Rectal smooth muscle tissue (tissue), 1 donor: ENCODE results near the gene FIGNL2.

Source experiments
- H3K27ac ChIP-seq: one replicate; pipeline ENCODE4 v1.7.0; 2013; ENCODE audit warnings: low read depth, low read length, inconsistent platforms
- H3K27me3 ChIP-seq: one replicate; pipeline ENCODE4 v1.7.0; 2013; ENCODE audit warnings: low read length; ENCODE audit not compliant: control insufficient read depth, insufficient read depth
- H3K36me3 ChIP-seq: one replicate; pipeline ENCODE4 v1.7.0; 2013; ENCODE audit warnings: low read length; ENCODE audit not compliant: control insufficient read depth, insufficient read depth
- H3K4me1 ChIP-seq: one replicate; pipeline ENCODE4 v1.7.0; 2013; ENCODE audit warnings: low read length; ENCODE audit not compliant: control insufficient read depth, insufficient read depth
- H3K4me3 ChIP-seq: one replicate; pipeline ENCODE4 v1.7.0; 2013; ENCODE audit warnings: low read length
- H3K9ac ChIP-seq: one replicate; pipeline ENCODE4 v1.7.0; 2013; ENCODE audit warnings: low read length

Gene FIGNL2

DNA sequence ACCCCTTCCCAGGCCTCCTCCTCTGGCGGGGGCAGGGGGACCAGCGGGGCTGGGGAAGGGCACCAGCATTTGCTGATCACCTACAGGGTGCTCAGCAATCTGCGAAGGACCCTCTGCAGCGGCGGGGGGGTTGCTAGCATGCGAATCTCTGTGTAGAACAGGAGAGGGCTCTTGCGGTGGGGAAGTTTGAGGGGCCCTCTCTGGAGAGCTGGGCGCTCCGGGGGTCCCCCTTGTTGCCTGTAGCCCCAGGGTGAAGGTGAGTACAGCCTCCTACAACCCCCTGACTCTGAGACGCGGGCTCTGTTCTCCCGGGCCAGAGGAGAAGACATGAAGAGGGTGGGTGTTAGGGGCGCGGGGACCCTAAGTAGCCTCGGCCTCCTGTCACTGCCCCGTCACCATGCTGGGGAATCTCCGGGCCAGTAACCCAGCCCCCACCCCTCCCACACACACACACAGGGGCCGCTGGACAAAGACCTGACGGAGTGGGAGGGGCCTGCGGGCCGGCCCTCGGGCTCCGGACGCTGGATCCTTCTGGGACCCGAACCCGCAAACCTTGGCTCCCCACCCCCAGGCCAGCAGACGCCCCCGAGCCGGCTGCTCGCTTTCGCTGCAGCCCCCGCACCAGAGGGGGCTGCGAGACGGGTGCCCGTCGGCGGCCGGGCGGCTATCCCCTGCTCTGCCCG is 734 bp downstream of the FIGNL2 start:
- Histone ChIP-seq H3K9ac (no peak overlapping the region), H3K4me3 (peak overlapping the region; percentile 57), H3K36me3 (no peaks in the 10 kb centered on the region), H3K27ac (no peak overlapping the region), H3K27me3 (peaks cover 43% of the 10 kb centered on the region), H3K4me1 (no peaks in the 10 kb centered on the region)

DNA sequence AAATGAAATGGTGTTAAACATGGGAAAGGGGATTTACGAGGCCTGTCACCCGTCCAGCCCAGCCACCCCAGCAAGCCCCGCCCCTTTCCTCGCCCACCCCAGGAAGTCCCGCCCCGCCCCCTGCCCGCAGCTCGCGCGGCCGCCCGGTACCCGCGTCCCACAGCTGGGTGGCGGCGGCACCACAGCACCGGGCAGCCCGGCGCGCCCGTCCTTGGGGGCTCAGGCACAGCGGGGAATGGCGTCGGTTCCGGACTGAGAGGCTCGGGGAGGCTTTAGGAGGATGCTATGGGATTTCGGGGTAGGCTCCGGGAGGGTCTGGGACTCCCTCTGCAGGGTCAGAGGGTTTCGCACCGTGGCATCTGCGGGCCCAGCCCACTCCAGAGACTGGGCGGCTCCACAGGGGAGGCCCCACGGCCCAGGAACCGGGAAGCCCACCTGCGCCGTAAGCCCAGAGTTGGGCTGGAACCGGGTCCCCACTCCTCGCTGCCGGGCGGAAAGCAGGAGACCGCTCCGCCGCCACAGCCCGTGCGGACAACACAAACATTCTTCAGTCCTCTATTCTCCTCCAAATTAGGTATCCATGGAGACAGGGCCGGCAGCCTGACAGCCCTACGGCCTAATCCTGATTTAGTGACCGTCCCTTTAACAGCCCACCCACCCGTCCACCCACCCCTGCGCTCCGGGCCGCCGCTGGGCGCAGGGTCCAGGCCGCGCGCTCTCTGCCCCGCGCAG is 1.4 kb downstream of the FIGNL2 start:
- Histone ChIP-seq H3K9ac (no peak overlapping the region), H3K27me3 (peaks cover 49% of the 10 kb centered on the region), H3K4me3 (peak overlapping the region; percentile 57), H3K27ac (no peak overlapping the region), H3K4me1 (no peaks in the 10 kb centered on the region), H3K36me3 (no peaks in the 10 kb centered on the region)

DNA sequence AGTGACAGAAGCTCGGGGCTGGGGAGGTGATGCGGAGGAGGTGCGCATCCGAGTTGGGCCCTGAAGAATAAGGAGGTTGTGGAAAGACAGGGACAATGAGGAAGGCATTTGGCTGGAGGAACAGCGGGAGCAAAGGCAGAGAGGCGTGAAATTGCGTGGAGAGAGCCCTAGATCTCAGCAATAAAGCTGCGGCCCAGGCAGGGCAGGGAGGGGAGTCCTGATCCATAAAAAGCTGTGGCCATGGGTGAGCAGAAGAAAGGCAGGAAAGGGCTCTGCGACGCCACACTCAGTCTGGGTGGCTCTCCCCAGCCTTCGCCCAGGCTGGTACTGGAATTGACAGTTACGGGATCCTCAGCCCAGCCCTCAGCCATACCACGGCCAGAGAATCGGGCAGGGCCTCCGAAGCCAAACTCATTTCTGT is 2.2 kb downstream of the FIGNL2 start:
- Histone ChIP-seq H3K36me3 (no peaks in the 10 kb centered on the region), H3K4me1 (no peaks in the 10 kb centered on the region), H3K9ac (no peak overlapping the region), H3K4me3 (no peak overlapping the region), H3K27ac (no peak overlapping the region), H3K27me3 (peaks cover 48% of the 10 kb centered on the region)

DNA sequence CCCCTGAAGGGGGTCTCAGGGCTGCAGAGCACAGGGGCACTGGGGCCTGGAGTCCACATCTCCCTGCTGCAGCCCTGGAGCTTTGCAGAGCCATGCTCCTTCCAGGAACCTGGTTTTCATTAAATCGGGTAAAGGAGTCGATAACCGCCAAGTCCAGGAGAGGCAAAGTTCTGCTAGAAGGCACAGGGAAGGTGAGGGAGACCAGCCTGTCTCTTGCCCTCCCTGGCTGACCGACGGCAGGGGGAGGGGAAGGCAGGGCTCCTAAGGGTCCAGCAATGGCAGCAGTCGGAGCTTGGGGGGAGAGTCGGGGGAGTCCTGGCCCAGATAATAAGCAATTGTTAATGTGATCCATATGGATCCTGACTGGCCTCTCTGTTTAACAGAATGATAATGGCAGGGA is 3.0 kb downstream of the FIGNL2 start:
- H3K36me3 ChIP-seq: no peaks in the 10 kb centered on the region
- no peak overlapping the region for H3K9ac ChIP-seq
- H3K4me3 ChIP-seq: no peak overlapping the region
- H3K27ac ChIP-seq: no peak overlapping the region
- H3K4me1 ChIP-seq: no peaks in the 10 kb centered on the region
- peaks cover 44% of the 10 kb centered on the region for H3K27me3 ChIP-seq

DNA sequence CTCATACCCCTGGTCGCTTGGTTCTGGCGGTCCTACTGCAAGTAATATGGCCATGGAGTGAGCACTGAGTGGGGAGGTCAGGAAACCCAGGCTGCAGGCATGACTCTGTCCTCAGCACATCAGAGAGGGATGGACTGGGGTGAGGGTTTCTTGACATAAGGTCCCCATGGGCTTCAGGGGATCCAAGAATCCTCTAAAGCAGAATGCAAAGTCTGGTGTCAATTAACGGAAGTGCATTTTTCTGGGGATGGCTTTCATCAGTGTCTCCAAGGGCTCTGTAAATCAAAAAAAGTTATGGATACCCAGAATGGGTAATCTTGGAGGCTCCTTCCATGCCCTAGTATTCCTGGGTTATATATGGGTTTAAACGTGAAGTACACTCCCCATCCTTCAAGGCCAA is 3.7 kb downstream of the FIGNL2 start:
- Histone ChIP-seq H3K4me3 (no peak overlapping the region), H3K27me3 (peaks cover 44% of the 10 kb centered on the region), H3K9ac (no peak overlapping the region), H3K27ac (no peak overlapping the region), H3K4me1 (no peaks in the 10 kb centered on the region), H3K36me3 (no peaks in the 10 kb centered on the region)

DNA sequence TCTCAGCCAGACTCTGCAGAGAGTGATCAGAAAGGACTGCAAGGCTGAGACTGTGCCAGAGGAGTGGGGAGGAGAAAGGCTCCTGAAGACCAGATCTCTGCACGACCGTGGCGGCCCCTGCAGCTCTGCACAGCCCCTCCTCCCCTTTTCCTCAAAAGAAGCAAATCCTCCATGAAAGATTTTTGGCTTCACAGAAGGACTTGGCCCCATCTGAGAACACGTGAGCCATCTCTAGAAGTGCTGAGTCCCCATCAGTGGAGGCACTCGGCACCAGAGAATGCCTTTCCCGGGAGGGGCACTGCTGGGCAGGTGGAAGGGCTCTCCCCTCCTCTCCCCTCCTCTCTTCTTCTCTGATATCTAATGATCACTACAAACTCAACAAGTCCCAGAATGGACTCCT is 6.8 kb downstream of the FIGNL2 start:
- Histone ChIP-seq H3K27me3 (peaks cover 37% of the 10 kb centered on the region), H3K4me1 (no peaks in the 10 kb centered on the region), H3K27ac (no peak overlapping the region), H3K4me3 (no peak overlapping the region), H3K9ac (no peak overlapping the region), H3K36me3 (no peaks in the 10 kb centered on the region)

DNA sequence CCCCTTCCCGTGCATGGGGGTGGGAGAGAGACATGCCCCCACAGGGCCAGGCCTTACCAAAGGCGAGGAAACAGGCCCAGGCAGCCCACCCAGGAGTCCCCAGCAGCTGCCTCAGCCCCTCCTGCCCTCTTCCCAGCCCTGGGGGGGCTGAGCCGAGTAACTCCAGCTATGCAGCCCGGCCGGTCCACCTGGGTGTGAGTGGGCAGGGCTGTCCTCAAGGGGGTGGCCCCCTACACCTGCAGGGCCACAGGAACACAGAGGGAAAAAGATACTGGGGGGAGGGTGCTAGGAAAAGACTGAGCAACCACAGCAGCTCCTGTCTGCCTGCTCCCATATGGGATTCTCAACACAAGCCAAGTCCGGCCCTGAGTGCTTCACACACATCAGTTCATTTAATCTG is 7.6 kb downstream of the FIGNL2 start:
- Histone ChIP-seq H3K4me3 (no peak overlapping the region), H3K4me1 (no peaks in the 10 kb centered on the region), H3K36me3 (no peaks in the 10 kb centered on the region), H3K27me3 (peaks cover 33% of the 10 kb centered on the region), H3K27ac (no peak overlapping the region), H3K9ac (no peak overlapping the region)

DNA sequence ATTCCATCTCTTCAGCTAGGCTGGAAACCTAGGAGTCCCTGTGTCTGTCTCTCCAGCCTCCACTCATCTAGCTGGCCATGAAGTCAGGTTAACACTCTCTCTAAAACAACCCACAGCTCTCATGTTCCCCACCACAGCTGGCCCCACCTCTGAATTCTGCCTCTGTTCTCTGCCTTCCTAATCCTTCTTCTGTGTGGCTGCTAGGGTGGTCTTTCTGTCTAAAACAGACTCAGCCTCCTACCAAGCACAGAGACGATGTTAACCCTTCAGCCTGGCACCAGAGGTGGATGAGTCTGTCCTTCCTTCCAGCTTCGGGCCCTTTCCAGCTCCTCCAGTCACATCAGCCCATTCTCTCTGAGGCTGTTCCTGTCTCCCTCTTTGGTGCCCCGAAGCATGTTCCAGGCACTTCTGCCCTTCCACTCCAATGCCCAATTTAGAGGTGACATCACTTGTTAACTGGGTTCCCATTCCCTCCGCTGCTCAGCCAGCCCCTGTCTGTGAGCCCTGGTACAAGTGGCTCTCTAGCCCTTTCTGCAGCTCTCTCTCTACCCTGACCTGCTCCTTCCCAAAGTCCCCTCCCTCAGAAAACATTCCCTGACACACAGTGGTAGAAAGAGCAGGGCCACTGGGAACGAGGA is 9.1 kb downstream of the FIGNL2 start:
- no peak overlapping the region for H3K9ac ChIP-seq
- peaks cover 21% of the 10 kb centered on the region for H3K27me3 ChIP-seq
- H3K36me3 ChIP-seq: no peaks in the 10 kb centered on the region
- H3K27ac ChIP-seq: no peak overlapping the region
- no peak overlapping the region for H3K4me3 ChIP-seq
- no peaks in the 10 kb centered on the region for H3K4me1 ChIP-seq

DNA sequence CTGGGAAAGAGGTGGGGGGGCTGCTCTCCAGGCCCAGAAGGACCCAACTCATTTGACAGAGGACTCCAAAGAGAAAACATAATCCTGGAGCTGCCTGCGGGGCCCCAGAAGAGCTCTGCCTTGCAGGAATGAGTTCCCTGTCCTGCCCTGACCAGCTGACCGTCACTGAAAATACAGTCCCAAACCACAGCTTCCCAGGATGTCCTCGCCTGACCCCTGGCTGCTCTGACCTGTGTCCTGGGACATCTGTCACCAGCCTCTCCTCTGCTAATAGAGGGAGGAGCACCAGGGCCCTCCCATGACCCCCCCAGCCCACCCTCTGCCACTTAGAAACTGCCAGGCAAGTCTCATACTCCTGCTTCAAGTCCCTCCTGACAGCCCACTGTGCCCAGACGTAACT is 9.8 kb downstream of the FIGNL2 start:
- Histone ChIP-seq H3K36me3 (no peaks in the 10 kb centered on the region), H3K9ac (no peak overlapping the region), H3K27me3 (peaks cover 16% of the 10 kb centered on the region), H3K4me1 (no peaks in the 10 kb centered on the region), H3K27ac (no peak overlapping the region), H3K4me3 (no peak overlapping the region)

DNA sequence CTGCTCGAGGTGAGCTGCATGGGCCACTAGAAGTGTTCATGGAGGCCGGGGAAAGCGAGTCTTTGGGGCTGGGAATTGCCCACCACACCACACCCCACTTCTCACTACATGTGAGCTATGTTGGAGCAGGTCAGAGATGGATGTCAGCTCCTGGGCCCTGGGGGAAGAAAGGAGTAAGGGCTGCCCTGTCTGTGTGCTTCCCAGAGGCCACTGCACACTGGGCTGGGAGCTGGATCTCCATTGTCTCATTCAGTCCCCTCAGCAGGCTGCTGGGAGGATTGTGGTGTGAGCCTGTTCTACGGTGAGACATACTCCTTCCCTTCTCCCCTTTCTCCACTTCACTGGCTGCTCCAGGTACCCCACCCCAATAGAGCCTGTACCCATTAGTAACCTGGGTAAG is 10.5 kb downstream of the FIGNL2 start:
- Histone ChIP-seq H3K27ac (no peak overlapping the region), H3K27me3 (peaks cover 11% of the 10 kb centered on the region), H3K9ac (no peak overlapping the region), H3K4me3 (no peak overlapping the region), H3K36me3 (no peaks in the 10 kb centered on the region), H3K4me1 (no peaks in the 10 kb centered on the region)

DNA sequence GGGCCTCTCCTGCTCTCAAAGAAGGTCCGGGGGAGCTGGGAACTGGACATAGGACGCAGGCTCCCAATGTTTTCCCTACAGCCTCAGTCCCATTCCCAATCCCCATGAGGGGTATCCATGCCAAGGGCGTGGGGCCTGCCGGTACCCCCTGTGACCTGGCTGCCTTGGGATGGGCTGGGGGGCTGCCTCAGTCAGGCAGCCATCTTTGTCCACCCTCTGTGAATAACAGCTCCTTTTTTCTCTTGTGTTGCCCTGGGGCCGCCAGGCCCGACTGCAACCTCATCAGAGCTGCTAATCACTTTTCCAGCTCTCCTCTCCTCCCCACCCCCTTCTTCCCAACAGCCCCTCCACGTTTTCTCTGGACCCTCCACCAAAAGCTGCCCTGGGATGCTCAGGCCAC is 11.2 kb downstream of the FIGNL2 start:
- Histone ChIP-seq H3K36me3 (no peaks in the 10 kb centered on the region), H3K4me1 (no peaks in the 10 kb centered on the region), H3K9ac (no peak overlapping the region), H3K4me3 (no peak overlapping the region), H3K27ac (no peak overlapping the region), H3K27me3 (peaks cover 3% of the 10 kb centered on the region)

DNA sequence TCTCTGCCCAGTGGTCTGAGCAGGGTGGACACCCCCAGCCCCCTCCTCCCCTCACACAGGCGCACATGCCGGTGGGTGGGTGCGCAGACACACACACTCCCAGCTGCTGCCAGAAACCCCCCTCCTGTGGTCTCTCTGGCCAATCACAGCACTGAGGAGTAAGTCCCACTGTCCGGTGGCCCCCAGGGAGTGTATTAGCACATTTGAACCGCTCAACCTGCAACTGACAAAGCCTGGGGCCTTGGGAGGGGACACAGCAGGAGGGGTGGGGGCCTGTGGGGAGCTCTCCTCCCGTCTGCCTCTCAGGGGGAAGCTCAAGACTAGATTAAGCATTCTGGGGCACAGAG is 11.7 kb downstream of the FIGNL2 start:
- Histone ChIP-seq H3K36me3 (no peaks in the 10 kb centered on the region), H3K9ac (no peak overlapping the region), H3K27ac (no peak overlapping the region), H3K27me3 (peaks cover 3% of the 10 kb centered on the region), H3K4me1 (no peaks in the 10 kb centered on the region), H3K4me3 (no peak overlapping the region)
